HepG2 (cell line): Measurements from ENCODE around the gene FAM120AOS. TPM values are rescaled to one million over a fixed set of nuclear protein-coding genes. Genes with fewer than 3 reads are reported as not detected.

Experiments used
- ATAC-seq: fragments of 200-7000 bp; cut with Tn5 transposase; 3 replicates; pipeline ENCODE4 v1.9.1; 2020; ENCODE audit warnings: mild to moderate bottlenecking, moderate library complexity
- BruUV-seq: library from RNA; stranded (reverse); fragments of 400-500 nt; replicated peaks from 2 replicates; lab custom pipeline; 2021; lab: Mats Ljungman, UMichigan
- CTCF ChIA-PET: fragments of 300-600 bp; formaldehyde crosslinking; extraction: SDS; loops from one replicate; lab custom pipeline; 2021; ENCODE audit warnings: low total read pairs, inconsistent platforms, low intra/inter-chr PET ratio; lab: Yijun Ruan, JAX
- POLR2A ChIA-PET: fragments of 350-600 bp; sonication (Branson Sonifier 250); formaldehyde crosslinking; loops from one replicate; lab custom pipeline; 2020; ENCODE audit warnings: antibody characterized with exemption, inconsistent platforms; lab: Yijun Ruan, JAX
- DNase-seq: peaks from one replicate; pipeline ENCODE4 v3.0.0-alpha.2; 2015; ENCODE audit warnings: low spot score
- FAIRE-seq: peaks from 3 replicates; lab custom pipeline; 2011; peaks lifted over from hg19 to GRCh38; lab: Jason Lieb, UNC
- H2AFZ ChIP-seq: one replicate; pipeline ENCODE4 v1.6.1; 2011; ENCODE audit warnings: low read length, inconsistent platforms
- H3K27ac ChIP-seq: fragments of 300-600 bp; 3 replicates; pipeline ENCODE4 v1.8.0; 2011; ENCODE audit warnings: mixed run types, mild to moderate bottlenecking, mixed read lengths, low read length, inconsistent platforms; ENCODE audit not compliant: insufficient read depth; ENCODE audit errors: extremely low read length
- H3K27me3 ChIP-seq, 2 experiments: fragments of 200-600 bp in 1 of 2; 2 replicates in 1 of 2; 3 replicates in 1 of 2; pipeline versions ENCODE4 v1.6.0 to v1.8.0; 2011; ENCODE audit warnings: low read length in 2 of 2, mild to moderate bottlenecking in 2 of 2, moderate library complexity in 2 of 2, inconsistent platforms in 1 of 2; ENCODE audit not compliant: insufficient read depth in 2 of 2, control insufficient read depth in 1 of 2
- H3K36me3 ChIP-seq, 2 experiments: fragments of 200-600 bp in 1 of 2; replicated peaks in 1 of 2; 2 replicates in 1 of 2; 3 replicates in 1 of 2; pipeline versions ENCODE4 v1.5.1 to v1.8.0; 2011; ENCODE audit warnings: low read length in 2 of 2, inconsistent platforms in 1 of 2; ENCODE audit not compliant: insufficient read depth in 2 of 2, control insufficient read depth in 1 of 2
- H3K4me1 ChIP-seq: 2 replicates; pipeline ENCODE4 v1.5.1; 2012; ENCODE audit warnings: low read length, inconsistent platforms; ENCODE audit not compliant: insufficient read depth
- H3K4me2 ChIP-seq: 2 replicates; pipeline ENCODE4 v1.6.0; 2011; ENCODE audit warnings: low read depth, low read length, inconsistent platforms
- H3K4me3 ChIP-seq, 3 experiments: fragments of 200-600 bp in 1 of 3; sonication (generic), shearing (Covaris generic) in 1 of 3; replicated peaks in 1 of 3; 2 replicates each; pipeline ENCODE4 v1.5.1; 2011 to 2016; ENCODE audit warnings: low read length in 3 of 3, inconsistent platforms in 2 of 3, low read depth in 2 of 3, mild to moderate bottlenecking in 2 of 3, control low read depth in 1 of 3, mixed read lengths in 1 of 3; ENCODE audit not compliant: insufficient read depth in 1 of 3
- H3K79me2 ChIP-seq: one replicate; pipeline ENCODE4 v1.6.1; 2011; ENCODE audit warnings: low read length, inconsistent platforms; ENCODE audit not compliant: insufficient read depth
- H3K9ac ChIP-seq: 2 replicates; pipeline ENCODE4 v1.6.0; 2011; ENCODE audit warnings: mild to moderate bottlenecking, low read depth, low read length, inconsistent platforms; ENCODE audit not compliant: insufficient read depth
- H3K9me3 ChIP-seq: 2 replicates; pipeline ENCODE4 v1.5.1; 2012; ENCODE audit warnings: mild to moderate bottlenecking, low read length
- H4K20me1 ChIP-seq: 2 replicates; pipeline ENCODE4 v1.6.0; 2011; ENCODE audit warnings: inconsistent platforms, mild to moderate bottlenecking, low read length, moderate library complexity; ENCODE audit not compliant: insufficient read depth
- RXRB ChIP-seq: IDR thresholded peaks from 2 replicates; pipeline ENCODE4 v1.6.1; 2016; ENCODE audit warnings: borderline replicate concordance, missing genetic modification reagents, missing compliant biosample characterization
- WGBS: methylation state at CpG from one replicate; pipeline ENCODE4 v1.1.6; 2017; ENCODE audit warnings: low lambda C conversion rate; 5-methylcytosine and 5-hydroxymethylcytosine counted together
- in situ Hi-C: cut with HindIII; loops from 2 replicates; pipeline ENCODE4 v1.10.0; 2017; ENCODE audit warnings: low pct_unique_long_range_greater_than_20kb; ENCODE audit not compliant: extremely low pct_ligation_motif_present
- intact Hi-C: fragments of 100-400 bp; cut with micrococcal nuclease; formaldehyde crosslinking; loops from one replicate; pipeline ENCODE4 v1.10.0; 2022; ENCODE audit not compliant: unreplicated experiment
- polyA plus RNA-seq, 8 experiments: library from polyadenylated mRNA; depleted of rRNA in 3 of 8; stranded (reverse) in 7 of 8; unstranded in 1 of 8; fragments of >200 nt; fragmentation: Illumina TruSeq in 4 of 8; extraction: Trizol in 4 of 8; gene quantifications; 2 replicates each; pipeline versions ENCODE4 v1.2.1 to v1.2.3, GENCODE V29; 2011 to 2016; ENCODE audit warnings: low read depth in 4 of 8, missing spikeins in 1 of 8, mixed read lengths in 1 of 8; ENCODE audit not compliant: insufficient read depth in 1 of 8
- total RNA-seq, 5 experiments: library from RNA; depleted of rRNA; stranded (reverse); fragments of >200 nt; fragmentation: Illumina TruSeq; extraction: Trizol; gene quantifications; 2 replicates each; pipeline ENCODE4 v1.2.3, GENCODE V29; 2016; ENCODE audit warnings: low read depth in 1 of 5
- TF ChIP-seq, protein P1 (sequence below): sonication (generic); formaldehyde crosslinking; IDR thresholded peaks from 2 replicates; pipeline ENCODE4 v1.4.0; 2020; ENCODE audit warnings: missing genetic modification reagents, borderline replicate concordance
- TF ChIP-seq, protein P2 (sequence below): sonication (generic); formaldehyde crosslinking; IDR thresholded peaks from 2 replicates; pipeline ENCODE4 v1.4.0; 2020; ENCODE audit warnings: missing genetic modification reagents, borderline replicate concordance

FAM120AOS gene
- total and polyA plus RNA-seq, 2 of the 13 experiments (the other 11 are each of a cell fraction or from before 2014, with no cell fraction given), result 28.2 to 34.6 TPM

DNA sequence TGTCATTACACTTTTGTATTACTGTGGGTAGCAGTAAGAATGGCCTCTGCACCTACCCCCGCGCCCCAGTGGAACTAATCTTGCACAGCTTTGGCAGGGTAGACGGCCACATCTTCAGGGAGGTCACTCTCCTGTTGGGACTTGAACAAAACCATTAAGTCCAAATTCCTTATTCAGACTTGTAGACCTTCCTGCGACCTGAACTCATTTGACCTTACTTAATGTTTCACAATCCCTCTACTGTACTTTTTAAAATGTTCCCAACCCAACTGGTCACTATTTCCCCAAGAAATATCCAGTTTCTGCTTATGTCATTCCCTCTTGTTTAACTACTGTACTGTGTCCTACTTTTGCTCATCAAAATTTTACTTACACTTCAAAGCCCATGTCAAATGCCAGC is 5.3 kb upstream of the FAM120AOS start:
- Histone ChIP-seq H3K4me2 (no peak overlapping the region), H3K9ac (no peak overlapping the region), H3K79me2 (peaks cover 98% of the 10 kb centered on the region), H3K4me1 (peaks cover 92% of the 10 kb centered on the region), H2AFZ (no peak overlapping the region)
- no peak for FAIRE-seq
- TF ChIP-seq, protein P1, sequence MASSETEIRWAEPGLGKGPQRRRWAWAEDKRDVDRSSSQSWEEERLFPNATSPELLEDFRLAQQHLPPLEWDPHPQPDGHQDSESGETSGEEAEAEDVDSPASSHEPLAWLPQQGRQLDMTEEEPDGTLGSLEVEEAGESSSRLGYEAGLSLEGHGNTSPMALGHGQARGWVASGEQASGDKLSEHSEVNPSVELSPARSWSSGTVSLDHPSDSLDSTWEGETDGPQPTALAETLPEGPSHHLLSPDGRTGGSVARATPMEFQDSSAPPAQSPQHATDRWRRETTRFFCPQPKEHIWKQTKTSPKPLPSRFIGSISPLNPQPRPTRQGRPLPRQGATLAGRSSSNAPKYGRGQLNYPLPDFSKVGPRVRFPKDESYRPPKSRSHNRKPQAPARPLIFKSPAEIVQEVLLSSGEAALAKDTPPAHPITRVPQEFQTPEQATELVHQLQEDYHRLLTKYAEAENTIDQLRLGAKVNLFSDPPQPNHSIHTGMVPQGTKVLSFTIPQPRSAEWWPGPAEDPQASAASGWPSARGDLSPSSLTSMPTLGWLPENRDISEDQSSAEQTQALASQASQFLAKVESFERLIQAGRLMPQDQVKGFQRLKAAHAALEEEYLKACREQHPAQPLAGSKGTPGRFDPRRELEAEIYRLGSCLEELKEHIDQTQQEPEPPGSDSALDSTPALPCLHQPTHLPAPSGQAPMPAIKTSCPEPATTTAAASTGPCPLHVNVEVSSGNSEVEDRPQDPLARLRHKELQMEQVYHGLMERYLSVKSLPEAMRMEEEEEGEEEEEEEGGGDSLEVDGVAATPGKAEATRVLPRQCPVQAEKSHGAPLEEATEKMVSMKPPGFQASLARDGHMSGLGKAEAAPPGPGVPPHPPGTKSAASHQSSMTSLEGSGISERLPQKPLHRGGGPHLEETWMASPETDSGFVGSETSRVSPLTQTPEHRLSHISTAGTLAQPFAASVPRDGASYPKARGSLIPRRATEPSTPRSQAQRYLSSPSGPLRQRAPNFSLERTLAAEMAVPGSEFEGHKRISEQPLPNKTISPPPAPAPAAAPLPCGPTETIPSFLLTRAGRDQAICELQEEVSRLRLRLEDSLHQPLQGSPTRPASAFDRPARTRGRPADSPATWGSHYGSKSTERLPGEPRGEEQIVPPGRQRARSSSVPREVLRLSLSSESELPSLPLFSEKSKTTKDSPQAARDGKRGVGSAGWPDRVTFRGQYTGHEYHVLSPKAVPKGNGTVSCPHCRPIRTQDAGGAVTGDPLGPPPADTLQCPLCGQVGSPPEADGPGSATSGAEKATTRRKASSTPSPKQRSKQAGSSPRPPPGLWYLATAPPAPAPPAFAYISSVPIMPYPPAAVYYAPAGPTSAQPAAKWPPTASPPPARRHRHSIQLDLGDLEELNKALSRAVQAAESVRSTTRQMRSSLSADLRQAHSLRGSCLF (CRISPR knock-in tag), result no peak
- TF ChIP-seq, protein P2, sequence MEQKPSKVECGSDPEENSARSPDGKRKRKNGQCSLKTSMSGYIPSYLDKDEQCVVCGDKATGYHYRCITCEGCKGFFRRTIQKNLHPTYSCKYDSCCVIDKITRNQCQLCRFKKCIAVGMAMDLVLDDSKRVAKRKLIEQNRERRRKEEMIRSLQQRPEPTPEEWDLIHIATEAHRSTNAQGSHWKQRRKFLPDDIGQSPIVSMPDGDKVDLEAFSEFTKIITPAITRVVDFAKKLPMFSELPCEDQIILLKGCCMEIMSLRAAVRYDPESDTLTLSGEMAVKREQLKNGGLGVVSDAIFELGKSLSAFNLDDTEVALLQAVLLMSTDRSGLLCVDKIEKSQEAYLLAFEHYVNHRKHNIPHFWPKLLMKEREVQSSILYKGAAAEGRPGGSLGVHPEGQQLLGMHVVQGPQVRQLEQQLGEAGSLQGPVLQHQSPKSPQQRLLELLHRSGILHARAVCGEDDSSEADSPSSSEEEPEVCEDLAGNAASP, result peak; percentile 52; the same call in 1 of the 2 replicates
- 0 out of 2 replicates have a peak, but pooled peaks have one; percentile 8 for TF ChIP-seq RXRB (CRISPR knock-in tag)
- TF ChIP-seq, all 625 proteins: peak for 2
- H3K27ac ChIP-seq, result peak overlapping the region; percentile 9
- no peaks in the 10 kb centered on the region for H3K9me3 ChIP-seq
- ChIA-PET CTCF (no interaction called here), POLR2A (no interaction called here)
- intact Hi-C loops, result no loop called here
- ATAC-seq, result no peak; the same call in 2 of the 3 replicates
- H3K36me3 ChIP-seq, result peaks cover 0 to 4% of the 10 kb centered on the region in 2 experiments; a peak in 3 of 5 replicates
- H3K4me3 ChIP-seq, result no peak overlapping the region
- no TSS peak for BruUV-seq
- H3K27me3 ChIP-seq, result no peaks in the 10 kb centered on the region; a peak in 1 of 5 replicates
- in situ Hi-C loops, result no loop called here
- whole genome bisulfite sequencing, result 82% methylated on average over 4 of the region's 4 CpGs
- peaks cover 43% of the 10 kb centered on the region for H4K20me1 ChIP-seq
- DNase-seq, result peak; percentile 28
